HG02973 (cell line): ENCODE results near the gene PRRX1.

ENCODE experiments used
- ATAC-seq: cut with Tn5 transposase; IDR thresholded peaks from one replicate; pipeline ENCODE4 v1.9.1; 2021; ENCODE audit warnings: moderate library complexity; ENCODE audit not compliant: unreplicated experiment

PRRX1 gene

GRCh38 chr1:170663404-170664092 is 383 bp upstream of the PRRX1 start:
- ATAC-seq = no peak

- no peak for ATAC-seq
Measured at GRCh38 chr1:170664828-170665612, 1.1 kb downstream of the PRRX1 start.

- no peak for ATAC-seq
Measured at GRCh38 chr1:170665629-170666028, 1.7 kb downstream of the PRRX1 start.

GRCh38 chr1:170666541-170667254 is 2.8 kb downstream of the PRRX1 start:
- no peak for ATAC-seq

- ATAC-seq = no peak
Measured at GRCh38 chr1:170668209-170669106, 4.5 kb downstream of the PRRX1 start.

GRCh38 chr1:170669107-170669445 is 5.1 kb downstream of the PRRX1 start:
- ATAC-seq = no peak

- no peak for ATAC-seq
Measured at GRCh38 chr1:170669586-170670530, 5.9 kb downstream of the PRRX1 start.

- ATAC-seq = no peak
Measured at GRCh38 chr1:170670802-170671628, 7.1 kb downstream of the PRRX1 start.

- ATAC-seq = no peak
Measured at GRCh38 chr1:170671629-170671963, 7.7 kb downstream of the PRRX1 start.

GRCh38 chr1:170672316-170672715 is 8.4 kb downstream of the PRRX1 start:
- no peak for ATAC-seq

GRCh38 chr1:170674239-170674638 is 10.3 kb downstream of the PRRX1 start:
- ATAC-seq = no peak

- ATAC-seq = no peak
Measured at GRCh38 chr1:170674986-170675385, 11.1 kb downstream of the PRRX1 start.

- no peak for ATAC-seq
Measured at GRCh38 chr1:170675865-170676264, 11.9 kb downstream of the PRRX1 start.

- no peak for ATAC-seq
Measured at GRCh38 chr1:170676628-170677027, 12.7 kb downstream of the PRRX1 start.

- ATAC-seq = no peak
Measured at GRCh38 chr1:170678027-170678600, 14.2 kb downstream of the PRRX1 start.

- ATAC-seq = no peak
Measured at GRCh38 chr1:170680428-170680827, 16.5 kb downstream of the PRRX1 start.

- ATAC-seq = no peak
Measured at GRCh38 chr1:170682169-170682568, 18.2 kb downstream of the PRRX1 start.

GRCh38 chr1:170682809-170683208 is 18.9 kb downstream of the PRRX1 start:
- ATAC-seq = no peak

- ATAC-seq = no peak
Measured at GRCh38 chr1:170685166-170685565, 21.2 kb downstream of the PRRX1 start.
